ENCODE data around the gene AMER2.

DNA sequence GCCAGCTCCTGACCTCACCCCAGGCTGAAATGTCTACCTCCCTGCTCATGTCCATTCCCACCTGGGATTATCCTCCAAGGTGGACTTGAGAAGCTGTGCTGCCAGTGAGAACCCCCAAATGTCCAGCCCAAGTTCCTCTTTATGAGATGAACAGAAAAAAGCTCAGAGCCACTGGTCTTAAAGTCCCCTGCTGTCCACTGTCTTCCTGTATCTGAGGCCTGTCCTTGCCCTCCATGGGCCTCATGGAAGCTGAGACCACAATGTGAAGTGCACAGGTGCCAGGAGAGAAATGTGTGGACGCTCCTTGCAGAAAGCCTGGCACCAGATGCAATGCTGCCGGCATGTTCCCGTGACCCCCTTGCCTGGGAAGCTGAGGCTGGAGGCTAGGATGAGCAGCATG is 3.3 kb upstream of the AMER2 start:
- TF ChIP-seq YY1 (IDR thresholded peaks at IDR 0.05; ENCODE audit: insufficient read depth, insufficient read length) (no peak), ZNF274 (IDR thresholded peaks at IDR 0.05; ENCODE audit: low read depth, low read length) (no peak)
